GM18868 (cell line): ENCODE measurements around the gene SOS1.
A peak's percentile ranks its signal among the peaks of the same experiment; 100 is the strongest.
"Not testable (repeated sequence)": the region's sequence is repeated elsewhere in the genome, so short reads cannot be mapped to it uniquely, and the experiment has no call there.

Experiments used
- ATAC-seq: cut with Tn5 transposase; IDR thresholded peaks from one replicate; pipeline ENCODE4 v1.9.1; 2021; ENCODE audit warnings: mild to moderate bottlenecking, moderate library complexity; ENCODE audit not compliant: unreplicated experiment

SOS1 gene

DNA sequence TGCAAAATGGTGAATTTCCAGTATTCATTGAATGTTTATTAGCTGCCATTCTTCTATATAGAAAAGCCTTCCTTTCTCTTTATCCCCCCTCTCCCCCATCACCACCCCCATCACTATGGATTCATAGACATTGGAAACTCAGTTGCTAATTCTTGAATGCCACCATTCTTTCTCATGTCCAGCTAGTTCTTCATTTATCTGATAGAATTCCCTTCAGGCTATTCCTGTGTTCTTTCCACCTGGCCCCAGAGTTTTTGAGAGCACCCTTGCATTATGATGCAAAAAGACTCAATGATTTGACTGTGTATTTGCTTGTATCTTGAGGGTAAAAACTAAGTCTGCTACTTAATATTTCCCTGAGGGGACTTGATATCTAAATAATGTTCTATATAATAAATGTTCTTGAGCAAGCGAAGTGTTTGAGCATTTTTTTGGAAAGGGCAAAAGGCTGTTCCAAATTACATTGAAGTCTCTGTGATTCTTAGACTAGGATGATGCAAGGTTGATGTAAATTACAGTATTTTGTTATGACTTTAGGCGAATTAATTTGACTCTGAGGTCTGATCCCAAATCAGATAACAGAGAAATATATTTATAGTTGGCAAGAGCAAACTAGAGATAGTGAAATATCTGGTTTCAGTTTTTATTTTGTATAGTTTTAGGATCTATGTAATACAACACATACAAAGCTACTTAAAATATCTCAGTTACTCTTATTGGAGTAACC, 18.8 kb upstream of the SOS1 start:
- ATAC-seq, result no peak

GRCh38 chr2:39138837-39139211, 18.0 kb upstream of the SOS1 start:
- ATAC-seq, result no peak

DNA sequence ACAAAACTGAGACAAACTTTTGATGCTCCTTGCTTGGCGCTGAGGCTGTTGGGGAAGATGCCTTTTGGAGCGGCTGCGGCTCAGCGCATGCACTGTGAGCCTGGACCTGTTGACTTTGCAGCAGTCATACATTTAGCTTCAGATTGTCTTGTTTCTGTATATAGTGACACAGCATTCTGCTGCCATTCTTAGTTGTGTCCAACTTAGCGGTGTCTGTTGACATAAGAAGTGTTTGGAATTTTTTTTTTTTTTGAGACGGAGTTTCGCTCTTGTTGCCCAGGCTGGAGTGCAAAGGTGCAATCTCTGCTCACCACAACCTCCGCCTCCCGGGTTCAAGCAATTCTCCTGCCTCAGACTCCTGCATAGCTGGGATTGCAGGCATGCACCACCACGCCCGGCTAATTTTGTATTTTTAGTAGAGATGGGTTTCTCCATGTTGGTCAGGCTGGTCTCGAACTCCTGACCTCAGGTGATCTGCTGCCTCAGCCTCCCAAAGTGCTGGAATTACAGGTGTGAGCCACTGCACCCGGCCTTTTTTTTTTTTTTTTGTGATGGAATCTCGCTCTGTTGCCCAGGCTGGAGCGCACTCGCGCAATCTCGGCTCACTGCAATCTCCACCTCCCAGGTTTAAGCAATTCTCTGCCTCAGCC, 17.5 kb upstream of the SOS1 start:
- not testable (repeated sequence) for ATAC-seq

DNA sequence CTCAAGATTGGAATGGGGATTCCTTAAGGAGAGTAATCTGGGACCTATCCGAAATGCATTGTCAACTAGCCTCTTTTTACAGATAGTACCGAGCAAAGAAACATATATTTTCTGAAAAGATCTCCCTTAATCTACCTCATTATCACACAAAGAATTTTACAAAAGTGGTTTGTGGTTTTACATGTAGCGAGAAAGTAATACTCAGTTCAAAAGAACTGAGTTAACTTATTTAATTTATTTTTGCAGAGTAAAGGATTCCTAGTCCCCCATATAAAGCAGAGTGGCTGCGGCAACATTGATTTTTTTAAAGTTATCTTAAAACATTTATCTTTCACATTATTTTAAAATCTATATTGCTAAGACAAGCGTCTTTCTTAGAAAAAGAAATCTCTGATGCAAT, 15.9 kb upstream of the SOS1 start:
- no peak for ATAC-seq

DNA sequence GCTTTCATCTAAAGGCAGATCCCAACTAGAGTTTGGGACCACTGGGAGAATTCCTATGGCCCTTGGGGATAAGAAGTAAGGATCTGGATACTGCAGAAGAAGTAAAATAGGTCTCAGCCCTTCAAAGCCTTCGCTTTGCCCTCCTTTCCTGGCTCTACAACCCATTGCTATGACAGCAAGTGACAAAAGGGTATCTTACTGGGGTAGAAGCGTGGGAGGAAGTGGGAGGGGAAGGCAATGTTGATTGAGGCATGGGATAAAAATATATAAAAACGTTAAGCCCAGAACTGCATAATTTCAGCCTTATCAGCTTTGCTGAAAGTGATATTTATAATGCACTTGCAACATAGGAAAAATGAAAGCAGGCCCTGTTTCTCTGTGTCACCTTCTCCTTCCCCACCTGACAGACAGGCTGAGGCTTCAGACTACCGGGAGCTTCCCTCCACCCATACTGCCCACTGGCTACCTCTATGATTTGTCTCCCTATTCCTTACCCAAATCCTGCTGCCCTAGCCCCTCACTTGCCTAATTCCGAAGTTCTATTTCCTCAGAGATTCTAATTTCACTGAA, 14.9 kb upstream of the SOS1 start:
- no peak for ATAC-seq

- no peak for ATAC-seq
Observed at GRCh38 chr2:39133215-39133851, 12.5 kb upstream of the SOS1 start.

DNA sequence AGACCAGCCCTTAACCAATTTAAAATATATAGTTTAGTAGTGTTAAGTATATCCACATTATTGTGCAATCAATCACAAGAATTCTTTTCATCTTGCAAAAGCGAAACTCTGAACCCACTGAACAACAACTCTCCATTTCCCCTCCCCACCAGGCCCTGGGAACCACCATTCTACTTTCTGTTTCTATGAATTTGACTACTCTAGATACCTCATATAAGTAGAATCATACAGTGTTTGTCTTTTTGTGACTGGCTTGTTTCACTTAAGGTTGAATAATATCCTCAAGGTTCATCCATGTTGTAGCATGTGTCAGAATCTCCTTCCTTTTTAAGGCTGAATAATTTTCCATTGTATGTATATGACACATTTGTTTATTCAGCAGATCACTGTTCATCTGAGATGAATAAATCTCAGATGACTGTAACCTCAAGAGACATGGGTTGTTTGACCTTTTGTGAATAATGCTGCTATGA, 8.1 kb upstream of the SOS1 start:
- peak; percentile 49 for ATAC-seq

GRCh38 chr2:39127973-39128372, 7.1 kb upstream of the SOS1 start:
- peak; percentile 55 for ATAC-seq

DNA sequence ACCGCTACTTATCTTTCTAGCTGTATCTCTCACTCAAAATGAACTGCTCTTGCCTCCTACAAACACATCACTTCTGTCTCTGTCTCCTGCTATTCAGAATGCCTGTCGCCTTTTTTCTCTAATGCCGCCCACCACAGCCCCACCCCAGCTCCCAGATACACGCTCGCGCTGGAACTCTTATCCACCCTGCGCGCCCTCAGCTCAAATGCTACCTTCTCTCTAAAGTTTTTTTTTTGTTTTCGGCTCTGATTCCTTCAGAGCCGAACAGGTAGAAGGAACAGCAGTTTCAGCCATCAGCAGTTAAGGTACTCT, 3.9 kb upstream of the SOS1 start:
- no peak for ATAC-seq

GRCh38 chr2:39124000-39124745, 3.3 kb upstream of the SOS1 start:
- peak; percentile 61 for ATAC-seq

DNA sequence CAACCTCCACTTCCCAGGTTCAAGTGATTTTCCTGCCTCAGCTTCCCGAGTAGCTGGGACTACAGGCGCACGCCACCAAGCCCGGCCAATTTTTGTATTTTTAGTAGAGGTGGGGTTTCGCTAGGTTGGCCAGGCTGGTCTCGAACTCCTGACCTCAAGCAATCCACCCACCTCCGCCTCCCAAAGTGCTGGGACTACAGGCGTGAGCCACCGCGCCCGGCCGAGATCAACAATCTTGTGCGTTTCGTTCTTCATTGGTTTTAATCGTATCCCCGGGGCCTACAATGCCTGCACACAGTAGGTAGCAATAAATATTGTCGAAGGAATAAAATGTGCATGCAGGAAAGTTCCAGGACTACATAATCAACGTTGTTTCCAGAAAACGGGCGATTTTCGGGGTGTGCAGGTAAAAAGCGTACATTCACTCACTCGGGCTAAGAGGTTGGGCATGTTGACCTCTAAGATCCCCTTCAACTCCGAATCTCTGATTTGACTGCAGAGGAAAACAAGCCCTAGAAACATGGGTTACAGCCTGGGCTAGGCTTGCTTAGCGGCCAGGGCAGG, 2.7 kb upstream of the SOS1 start:
- no peak for ATAC-seq

GRCh38 chr2:39121523-39122063, 742 bp upstream of the SOS1 start:
- ATAC-seq, result no peak

DNA sequence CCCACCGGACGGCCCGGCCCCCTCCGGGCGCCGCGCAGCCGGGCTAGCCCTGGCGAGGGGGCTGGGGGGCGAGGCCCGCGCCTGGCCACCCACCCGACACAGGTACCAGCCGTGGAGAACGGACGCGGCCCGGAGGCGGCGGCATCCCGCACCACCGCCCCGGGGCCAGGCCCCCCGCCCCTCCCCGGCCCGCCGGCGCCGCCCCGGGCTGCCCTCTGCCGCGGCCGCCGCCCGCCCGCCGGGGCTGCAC, 405 bp downstream of the SOS1 start:
- ATAC-seq, result peak; percentile 18

GRCh38 chr2:39119732-39120520, 925 bp downstream of the SOS1 start:
- peak; percentile 35 for ATAC-seq

DNA sequence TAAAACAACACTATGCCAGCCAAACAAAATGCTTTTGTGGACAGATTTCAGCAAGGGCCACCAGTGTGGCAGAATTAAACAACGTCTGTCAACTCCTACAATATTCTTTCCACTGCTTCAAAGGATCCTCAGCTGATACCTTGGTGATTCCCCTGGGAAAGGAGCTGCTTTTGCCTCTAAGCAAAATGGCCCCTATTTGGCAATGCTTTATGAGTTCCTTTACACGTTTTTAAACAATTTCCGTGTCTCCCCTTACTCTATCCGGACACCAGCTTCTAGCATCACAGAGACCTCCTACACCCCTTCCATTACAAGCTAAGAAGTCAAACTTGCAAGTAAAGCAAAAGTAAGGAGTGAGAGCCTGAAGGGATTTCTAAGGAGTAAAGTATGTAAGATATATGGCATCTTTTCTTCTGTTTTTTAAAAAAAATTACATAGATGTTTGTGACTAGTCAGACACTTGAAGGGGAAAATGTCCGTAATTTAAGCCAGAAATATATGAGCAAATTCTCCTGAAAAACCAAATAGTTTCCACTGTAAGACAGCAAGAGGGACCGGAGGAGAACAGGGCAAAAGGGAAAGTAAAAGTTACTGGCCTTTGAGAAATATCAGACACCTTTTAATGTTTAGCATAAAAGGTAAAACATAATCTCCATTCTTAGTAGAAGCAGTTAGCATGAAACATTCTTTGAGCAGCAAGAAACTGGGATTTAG, 1.9 kb downstream of the SOS1 start:
- no peak for ATAC-seq

- no peak for ATAC-seq
Observed at GRCh38 chr2:39115556-39115955, 5.3 kb downstream of the SOS1 start.

DNA sequence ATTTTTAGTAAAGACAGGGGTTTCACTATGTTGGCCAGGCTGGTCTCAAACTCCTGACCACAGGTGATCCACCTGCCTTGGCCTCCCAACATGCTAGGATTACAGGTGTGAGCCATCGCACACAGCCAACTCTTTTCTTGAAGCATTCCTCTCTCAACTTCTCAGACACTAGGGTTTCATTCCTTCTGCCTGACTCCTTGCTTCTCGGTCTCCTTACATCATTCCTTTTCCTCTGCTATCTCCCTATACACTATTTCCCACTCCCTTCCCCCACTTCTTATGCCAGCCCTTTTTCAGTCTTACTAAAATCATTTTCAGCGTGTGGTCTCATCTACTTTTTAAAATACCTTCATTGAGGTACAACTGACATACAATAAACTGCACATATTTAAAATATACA, 6.1 kb downstream of the SOS1 start:
- ATAC-seq, result no peak

DNA sequence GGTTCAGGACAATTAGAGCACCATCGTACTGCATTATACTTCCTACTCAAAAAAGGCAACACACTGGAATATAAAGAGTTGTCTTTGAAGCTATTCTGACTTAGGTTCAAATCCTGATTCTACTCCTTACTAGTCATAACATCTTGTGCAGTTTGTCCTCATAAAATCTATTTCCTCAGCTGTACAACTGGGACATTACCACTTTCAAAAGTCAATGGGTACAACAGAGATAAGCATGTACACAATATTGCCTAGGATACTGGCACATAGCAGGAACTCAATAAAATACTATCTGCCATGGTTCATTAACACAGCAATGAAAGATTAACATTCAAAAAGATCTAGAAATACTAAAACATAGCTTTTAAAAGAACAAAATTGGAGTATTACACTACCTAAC, 11.3 kb downstream of the SOS1 start:
- no peak for ATAC-seq

DNA sequence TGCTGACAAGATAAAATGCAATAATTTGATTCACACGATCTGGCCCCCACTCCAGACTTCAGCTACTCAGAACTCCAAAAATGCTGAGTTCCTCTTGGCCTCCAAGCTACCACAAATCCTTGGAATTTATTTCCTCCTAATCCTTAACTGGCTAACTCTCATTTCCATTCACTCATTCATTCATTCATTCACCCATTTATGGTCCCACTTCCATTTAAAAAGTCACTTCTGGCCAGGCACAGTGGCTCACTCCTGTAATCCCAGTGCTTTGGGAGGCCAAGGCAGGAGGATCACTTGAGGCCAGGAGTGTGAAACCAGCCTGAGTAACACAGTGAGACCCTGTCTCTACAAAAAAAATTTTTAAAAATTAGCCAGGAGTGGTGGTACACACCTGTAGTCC, 12.5 kb downstream of the SOS1 start:
- ATAC-seq, result no peak
